ENCODE results near the gene CORO2A. TPM values are rescaled to one million over a fixed set of nuclear protein-coding genes. Genes with fewer than 3 reads are reported as not detected.
"Not testable (repeated sequence)": the region's sequence is repeated elsewhere in the genome, so short reads cannot be mapped to it uniquely, and the experiment has no call there.

CORO2A gene
- total RNA-seq, 2 experiments from 2014 or later = 6.0 to 6.5 TPM

DNA sequence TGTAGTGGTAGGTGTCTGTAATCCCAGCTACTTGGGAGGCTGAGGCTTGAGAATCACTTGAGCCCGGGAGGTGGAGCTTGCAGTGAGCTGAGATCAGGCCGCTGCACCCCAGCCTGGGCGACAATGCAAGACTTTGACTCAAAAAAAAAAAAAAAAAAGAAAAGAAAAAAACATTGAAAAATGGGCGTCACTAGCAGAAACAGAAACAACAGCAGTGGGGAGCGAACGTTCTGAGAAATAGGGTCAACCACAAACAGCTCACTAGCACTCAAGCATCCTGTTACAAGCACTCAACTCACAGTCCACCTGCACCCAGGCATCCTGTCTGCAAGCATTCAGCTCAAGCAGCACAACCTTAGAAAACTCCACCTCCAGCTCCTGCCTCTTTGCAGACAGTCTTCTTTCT lies 90.6 kb downstream of the CORO2A start:
- CTCF ChIA-PET = interaction anchor here (0.7 to 2.5 kb wide), 6 partner anchors 9 to 154 kb away, joined by 3 to 17 read pairs (median 5); partner anchors contain the start of gene TRIM14
- POLR2A ChIA-PET = interaction anchor here (0.6 to 3.5 kb wide), 5 partner anchors 17 to 425 kb away, joined by 3 to 26 read pairs (median 7); partner anchors contain the start of genes TBC1D2 and TRIM14

DNA sequence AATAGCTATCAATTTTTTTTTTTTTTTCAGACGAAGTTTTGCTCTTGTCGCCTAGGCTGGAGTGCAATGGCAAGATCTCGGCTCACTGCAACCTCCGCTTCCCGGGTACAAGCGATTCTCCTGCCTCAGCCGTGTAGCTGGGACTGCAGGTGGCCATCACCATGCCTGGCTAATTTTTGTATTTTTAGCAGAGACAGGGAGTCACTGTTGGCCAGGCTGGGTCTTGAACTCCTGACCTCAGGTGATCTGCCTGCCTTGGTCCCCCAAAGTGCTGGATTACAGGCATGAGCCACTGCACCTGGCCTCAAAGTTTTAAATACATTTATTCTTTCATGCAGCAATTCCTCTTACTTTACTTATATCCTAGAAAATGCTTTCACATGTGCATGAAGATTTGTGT lies 91.0 kb downstream of the CORO2A start:
- POLR2A ChIA-PET = interaction anchor here (1.4 to 3.5 kb wide), 2 partner anchors 18 to 44 kb away, joined by 4 to 26 read pairs; partner anchors contain the start of gene TRIM14
- CTCF ChIA-PET = interaction anchor here (0.7 to 2.5 kb wide), 6 partner anchors 10 to 155 kb away, joined by 3 to 17 read pairs (median 5); partner anchors contain the start of gene TRIM14

DNA sequence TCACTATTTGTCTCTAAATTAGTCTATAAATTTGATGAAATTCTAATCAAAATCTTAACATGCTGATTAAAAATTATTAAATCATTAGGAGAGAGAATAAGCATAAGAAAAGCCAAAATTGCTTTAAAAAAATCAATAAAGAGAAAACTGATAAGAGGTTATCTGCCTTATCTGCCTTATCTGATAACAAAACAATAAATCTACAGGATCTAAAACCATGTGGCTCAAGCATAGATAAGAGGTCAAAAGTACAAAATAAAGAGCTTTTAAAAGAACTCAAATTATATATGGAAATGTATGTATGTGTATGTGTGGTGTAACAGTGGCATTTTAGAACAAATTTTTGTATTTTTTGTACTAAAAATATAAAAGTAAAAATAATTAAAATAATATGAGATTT lies 92.0 kb downstream of the CORO2A start:
- POLR2A ChIA-PET = interaction anchor here (0.5 kb wide), 1 partner anchor 97 kb away, joined by 6 read pairs; no protein-coding TSS in a partner anchor

DNA sequence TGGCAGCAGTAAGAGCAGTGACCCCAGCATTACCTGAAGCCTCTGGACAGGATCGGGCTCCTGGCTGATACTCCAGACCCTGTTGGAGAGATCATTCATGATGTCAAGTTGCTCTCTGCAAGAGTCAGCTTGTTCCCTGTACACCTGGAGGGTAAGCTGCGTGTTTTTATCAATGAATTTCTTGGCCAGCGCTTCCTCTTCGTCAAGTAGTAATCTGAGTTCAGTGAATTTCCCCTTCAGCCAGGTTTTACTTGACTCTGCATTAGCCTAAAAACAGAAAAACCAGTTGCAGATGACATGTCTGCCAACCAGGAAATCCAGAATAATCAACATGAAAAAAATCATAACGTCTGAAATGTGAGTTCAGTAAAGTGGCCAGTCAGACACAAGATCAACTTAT lies 92.5 kb downstream of the CORO2A start:
- ChIA-PET POLR2A (interaction anchor here (0.5 kb wide), 1 partner anchor 97 kb away, joined by 6 read pairs; no protein-coding TSS in a partner anchor), CTCF (interaction anchor here (2.5 kb wide), 1 partner anchor 19 kb away, joined by 17 read pairs; the partner anchor contains the start of gene TRIM14)

More for the DNA sequence above, 92.0 kb downstream of the CORO2A start:
- CTCF ChIA-PET = interaction anchor here (2.5 kb wide), 1 partner anchor 19 kb away, joined by 17 read pairs; the partner anchor contains the start of gene TRIM14

- ChIA-PET POLR2A (no interaction called here), CTCF (no interaction called here)
Measured at GRCh38 chr9:98099346-98099745, 93.1 kb downstream of the CORO2A start.

DNA sequence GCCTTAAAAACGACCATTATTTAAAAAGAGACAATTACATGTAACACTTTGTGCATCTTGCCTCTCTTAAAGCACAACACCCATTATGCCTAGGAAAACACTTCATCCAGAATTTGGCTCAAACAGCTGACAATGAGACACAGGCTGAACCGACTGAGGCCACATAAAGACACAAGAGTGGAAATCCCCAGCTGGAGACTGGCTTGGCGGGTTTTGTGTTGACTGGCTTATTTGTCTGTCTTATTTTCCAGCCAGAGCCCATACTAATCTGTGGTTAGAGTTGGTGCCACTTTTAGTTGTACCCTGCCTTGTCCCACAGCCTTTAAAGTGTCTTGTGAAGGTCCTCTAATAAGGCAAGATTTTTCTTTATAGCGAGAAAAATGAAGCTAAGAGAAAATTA lies 94.6 kb downstream of the CORO2A start:
- ChIA-PET CTCF (interaction anchor here (1.1 to 1.6 kb wide), 2 partner anchors 11 to 21 kb away, joined by 3 to 7 read pairs; partner anchors contain the start of gene TRIM14), POLR2A (interaction anchor here (0.8 kb wide), 1 partner anchor 21 kb away, joined by 3 read pairs; the partner anchor contains the start of gene TRIM14)

GRCh38 chr9:98096091-98096490 lies 96.3 kb downstream of the CORO2A start:
- CTCF ChIA-PET = interaction anchor here (0.5 to 0.7 kb wide), 2 partner anchors 15 to 22 kb away, joined by 3 read pairs; no protein-coding TSS in a partner anchor
- POLR2A ChIA-PET = no interaction called here

DNA sequence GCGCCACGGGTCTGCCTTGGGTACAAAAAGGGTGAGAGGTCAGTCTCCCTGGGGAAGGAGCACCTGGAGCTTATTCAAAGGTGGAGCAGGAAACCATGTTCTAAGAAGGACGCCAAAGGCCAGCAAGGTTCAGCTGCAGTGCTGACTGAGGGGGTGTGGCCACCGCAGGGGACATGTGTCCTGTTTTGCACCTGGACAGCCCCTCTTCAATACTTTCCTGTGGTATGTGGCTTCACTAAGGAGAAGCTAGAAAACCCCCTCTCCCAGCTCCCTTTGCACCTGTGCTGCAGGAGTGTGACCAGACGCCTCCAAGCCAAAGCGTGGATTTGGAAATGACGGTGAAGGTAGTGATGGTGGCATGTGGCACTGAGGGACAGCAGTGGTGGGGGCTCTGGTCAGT lies 97.0 kb downstream of the CORO2A start:
- ChIA-PET CTCF (interaction anchor here (0.6 kb wide), 1 partner anchor 244 kb away, joined by 3 read pairs; no protein-coding TSS in a partner anchor), POLR2A (no interaction called here)

DNA sequence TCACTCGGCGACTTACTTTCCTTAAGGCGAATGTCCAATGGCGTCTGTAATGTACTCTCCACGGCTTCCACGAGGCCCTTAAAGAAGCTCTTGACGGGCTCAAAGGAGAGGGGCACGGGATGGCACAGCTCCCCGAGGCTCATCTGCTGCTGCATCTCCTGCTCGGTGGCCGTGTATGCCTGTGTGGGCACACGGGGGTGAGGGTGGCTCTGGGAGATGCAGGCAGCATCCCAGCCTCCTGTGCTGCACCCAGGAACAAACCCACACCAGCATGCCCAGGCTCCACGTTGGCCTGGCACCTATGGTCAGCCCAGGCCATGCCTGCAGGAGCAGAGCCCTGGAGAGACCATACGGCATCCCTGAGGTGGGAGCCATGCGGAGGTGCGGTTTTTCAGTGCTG lies 97.6 kb downstream of the CORO2A start:
- POLR2A ChIA-PET = interaction anchor here (1.2 kb wide), 1 partner anchor 24 kb away, joined by 4 read pairs; the partner anchor contains the start of gene TRIM14
- CTCF ChIA-PET = interaction anchor here (0.6 kb wide), 1 partner anchor 244 kb away, joined by 3 read pairs; no protein-coding TSS in a partner anchor

- CTCF ChIA-PET = interaction anchor here (1.0 to 1.5 kb wide), 2 partner anchors 24 to 111 kb away, joined by 3 read pairs; partner anchors contain the start of gene ANP32B
- POLR2A ChIA-PET = interaction anchor here (1.2 kb wide), 1 partner anchor 25 kb away, joined by 4 read pairs; the partner anchor contains the start of gene TRIM14
Measured at GRCh38 chr9:98094316-98094715, 98.1 kb downstream of the CORO2A start.

DNA sequence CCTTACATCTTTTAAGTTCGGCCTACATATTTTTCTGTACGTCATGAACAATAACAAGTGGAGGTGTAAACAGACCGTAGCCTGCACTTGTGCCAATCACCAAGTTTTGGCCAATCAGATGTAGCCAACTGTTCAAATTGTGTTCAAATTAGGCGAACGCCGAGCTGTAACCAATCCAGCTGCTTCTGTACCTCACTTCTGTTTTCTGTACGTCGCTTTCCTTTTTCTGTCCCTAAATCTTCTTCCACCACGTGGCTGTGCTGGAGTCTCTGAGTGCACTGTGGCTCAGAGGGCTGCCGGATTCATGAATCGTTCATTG lies 99.9 kb downstream of the CORO2A start:
- POLR2A ChIA-PET = no interaction called here

DNA sequence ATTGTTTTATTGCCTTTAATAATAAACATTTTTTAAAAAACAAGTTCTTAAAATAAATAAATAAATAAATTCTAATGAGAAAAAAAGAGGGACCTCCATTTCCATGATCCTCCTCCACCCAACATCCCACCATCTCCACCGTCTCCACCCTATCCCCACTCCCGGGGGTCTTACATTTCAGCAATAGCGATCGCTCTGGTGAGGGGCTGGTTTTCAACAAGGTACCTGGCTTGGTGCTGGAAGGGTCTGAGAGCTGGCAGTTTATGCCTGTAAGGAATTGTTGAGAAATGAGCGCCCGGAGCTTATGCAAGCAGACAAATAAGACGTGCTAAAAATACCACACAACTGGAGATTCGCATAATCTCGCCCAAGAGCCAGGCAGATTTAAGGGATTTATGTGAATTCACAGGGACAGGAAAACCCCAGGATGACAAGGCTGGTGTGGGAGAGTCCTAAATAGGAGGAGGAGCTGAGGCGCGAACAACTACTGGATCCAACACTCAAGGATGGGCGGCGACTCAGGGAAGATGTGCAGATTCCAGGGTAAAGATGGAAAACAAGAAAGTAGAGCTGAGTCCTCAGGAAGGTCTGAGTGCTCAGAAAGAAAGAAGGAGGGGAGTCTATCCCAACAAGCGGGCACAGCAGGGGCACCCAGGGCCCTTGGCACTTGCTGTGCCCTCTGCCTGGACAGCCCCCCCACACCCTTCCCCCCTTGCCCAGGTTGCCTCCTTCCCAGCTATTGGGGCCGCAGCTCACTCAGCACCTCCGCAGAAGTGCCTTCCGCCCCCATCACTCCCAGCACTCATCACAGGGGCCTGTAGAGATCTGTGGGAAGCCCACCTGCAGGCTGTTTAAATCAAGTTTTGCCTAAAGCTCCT lies 100.5 kb downstream of the CORO2A start:
- POLR2A ChIA-PET = no interaction called here
- CTCF ChIA-PET = interaction anchor here (2.1 kb wide), 1 partner anchor 10 kb away, joined by 4 read pairs; no protein-coding TSS in a partner anchor

More for the DNA sequence above, 99.9 kb downstream of the CORO2A start:
- CTCF ChIA-PET = interaction anchor here (2.1 kb wide), 1 partner anchor 11 kb away, joined by 4 read pairs; no protein-coding TSS in a partner anchor

- POLR2A ChIA-PET, CTCF ChIA-PET: not testable (repeated sequence)
Measured at GRCh38 chr9:98090674-98091073, 101.8 kb downstream of the CORO2A start.

DNA sequence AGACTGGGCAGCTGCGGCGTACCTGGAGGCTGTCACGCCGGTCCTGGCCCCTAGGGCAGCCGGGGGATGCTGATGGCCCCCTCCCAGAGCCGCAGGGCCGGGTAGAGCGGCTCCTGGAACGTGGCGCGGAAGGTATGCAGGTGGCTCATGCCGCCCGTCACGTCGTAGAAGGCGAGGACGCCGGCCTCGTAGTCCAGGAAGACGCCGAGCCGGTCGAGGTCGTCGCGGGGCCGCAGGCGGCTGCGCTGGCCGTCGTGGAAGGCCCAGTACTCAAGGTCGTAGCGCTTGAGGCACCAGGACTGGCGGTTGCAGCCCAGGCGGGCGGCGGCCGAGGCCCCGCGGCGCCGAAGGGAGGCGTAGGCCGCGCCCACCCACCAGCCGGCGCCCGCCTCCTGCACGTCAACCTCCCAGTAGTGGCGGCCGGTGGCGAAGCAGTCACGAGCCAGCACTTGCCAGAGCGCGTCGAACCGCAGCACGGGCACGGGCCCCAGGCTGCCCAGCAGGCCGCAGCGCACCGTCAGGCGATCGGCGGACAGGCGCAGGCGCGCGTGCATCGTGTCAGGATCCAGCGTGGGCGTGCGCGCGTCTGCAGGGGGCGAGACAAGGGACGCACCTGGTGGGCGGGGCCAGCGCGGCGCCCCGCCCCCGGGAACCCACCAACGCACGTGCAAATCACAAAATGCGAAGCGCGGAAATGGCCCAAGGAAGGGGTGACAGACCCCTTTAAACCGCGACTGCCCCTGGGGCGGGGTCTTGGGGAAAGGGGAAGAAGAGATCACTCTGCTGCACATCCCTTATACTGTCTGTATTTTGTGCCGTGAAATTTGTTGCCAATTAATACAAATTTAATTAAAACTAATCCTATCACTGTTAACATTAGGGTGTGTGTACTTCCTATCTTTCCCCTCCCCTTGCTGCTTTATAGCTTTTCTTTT lies 104.8 kb downstream of the CORO2A start:
- POLR2A ChIA-PET = no interaction called here
- CTCF ChIA-PET = no interaction called here

- CTCF ChIA-PET = interaction anchor here (1.1 kb wide), 1 partner anchor 12 kb away, joined by 3 read pairs; no protein-coding TSS in a partner anchor
- POLR2A ChIA-PET = no interaction called here
Measured at GRCh38 chr9:98086461-98086860, 106.0 kb downstream of the CORO2A start.

GRCh38 chr9:98085944-98086343 lies 106.5 kb downstream of the CORO2A start:
- CTCF ChIA-PET = interaction anchor here (1.1 kb wide), 1 partner anchor 11 kb away, joined by 3 read pairs; no protein-coding TSS in a partner anchor
- POLR2A ChIA-PET = no interaction called here

- ChIA-PET POLR2A (no interaction called here), CTCF (interaction anchor here (1.4 kb wide), 1 partner anchor 11 kb away, joined by 3 read pairs; no protein-coding TSS in a partner anchor)
Measured at GRCh38 chr9:98085058-98085457, 107.4 kb downstream of the CORO2A start.

DNA sequence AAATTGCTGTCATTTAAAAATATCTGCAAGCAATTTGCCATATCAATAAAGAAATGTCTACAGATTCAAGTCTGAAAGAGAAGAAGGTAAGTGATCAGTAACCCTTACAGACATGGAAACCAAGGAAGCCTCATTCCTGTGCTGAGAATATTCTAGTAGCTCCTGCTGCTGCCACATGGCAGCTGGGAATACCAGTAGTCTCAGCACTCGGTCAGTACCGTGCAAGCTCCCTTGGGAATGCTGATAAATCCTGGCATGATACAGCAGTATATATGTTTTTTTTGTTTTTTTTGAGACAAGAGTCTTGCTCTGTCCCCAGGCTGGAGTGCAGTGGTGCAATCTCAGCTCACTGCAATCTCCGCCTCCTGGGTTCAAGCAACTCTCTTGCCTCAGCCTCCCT lies 108.0 kb downstream of the CORO2A start:
- CTCF ChIA-PET = interaction anchor here (1.4 kb wide), 1 partner anchor 10 kb away, joined by 3 read pairs; no protein-coding TSS in a partner anchor
- POLR2A ChIA-PET = interaction anchor here (0.5 kb wide), 1 partner anchor 22 kb away, joined by 6 read pairs; no protein-coding TSS in a partner anchor
